H9 (cell line): Measurements from ENCODE around the gene KCNG2. TPM values are rescaled to one million over a fixed set of nuclear protein-coding genes. Genes with fewer than 3 reads are reported as not detected.

Experiments used
- DNase-seq: peaks from one replicate; pipeline ENCODE4 v3.0.0-alpha.2; 2017
- H2AFZ ChIP-seq: one replicate; pipeline ENCODE4 v1.6.1; 2013; ENCODE audit warnings: mild to moderate bottlenecking, low read length, control low read depth, moderate library complexity
- H2AK5ac ChIP-seq: 2 replicates; pipeline ENCODE4 v1.6.1; 2013; ENCODE audit warnings: low read length, control low read depth, mixed read lengths; ENCODE audit not compliant: insufficient read length
- H2BK120ac ChIP-seq: one replicate; pipeline ENCODE4 v1.6.1; 2013; ENCODE audit warnings: low read depth, mild to moderate bottlenecking, low read length, control low read depth, inconsistent platforms; ENCODE audit not compliant: poor library complexity, severe bottlenecking
- H2BK12ac ChIP-seq: 2 replicates; pipeline ENCODE4 v1.6.1; 2013; ENCODE audit warnings: low read length, control low read depth, mixed read lengths, low read depth; ENCODE audit not compliant: insufficient read length
- H2BK15ac ChIP-seq: 2 replicates; pipeline ENCODE4 v1.6.1; 2013; ENCODE audit warnings: low read depth, low read length, control low read depth
- H2BK20ac ChIP-seq: one replicate; pipeline ENCODE4 v1.6.1; 2013; ENCODE audit warnings: low read depth, mild to moderate bottlenecking, low read length, control low read depth, inconsistent platforms; ENCODE audit not compliant: poor library complexity, severe bottlenecking
- H2BK5ac ChIP-seq: 2 replicates; pipeline ENCODE4 v1.6.1; 2013; ENCODE audit warnings: low read length, control low read depth, mixed read lengths; ENCODE audit not compliant: insufficient read length
- H3K14ac ChIP-seq: 2 replicates; pipeline ENCODE4 v1.6.1; 2013; ENCODE audit warnings: low read length, control low read depth; ENCODE audit not compliant: insufficient read depth
- H3K18ac ChIP-seq: 2 replicates; pipeline ENCODE4 v1.6.1; 2013; ENCODE audit warnings: low read depth, mild to moderate bottlenecking, mixed read lengths, low read length, control low read depth; ENCODE audit not compliant: insufficient read length
- H3K23ac ChIP-seq: 2 replicates; pipeline ENCODE4 v1.6.1; 2013; ENCODE audit warnings: low read length, control low read depth, mixed read lengths, low read depth; ENCODE audit not compliant: insufficient read length
- H3K23me2 ChIP-seq: 2 replicates; pipeline ENCODE4 v1.6.1; 2013; ENCODE audit warnings: low read depth, mild to moderate bottlenecking, mixed read lengths, low read length, control low read depth; ENCODE audit not compliant: insufficient read length, poor library complexity, severe bottlenecking
- H3K27ac ChIP-seq: 2 replicates; pipeline ENCODE4 v1.5.1; 2013; ENCODE audit warnings: low read length, control low read depth, mixed read lengths, low read depth; ENCODE audit not compliant: insufficient read length
- H3K27me3 ChIP-seq: 2 replicates; pipeline ENCODE4 v1.6.1; 2013; ENCODE audit warnings: low read length, control low read depth, inconsistent platforms; ENCODE audit not compliant: insufficient read depth
- H3K4ac ChIP-seq: 2 replicates; pipeline ENCODE4 v1.6.1; 2013; ENCODE audit warnings: low read depth, mild to moderate bottlenecking, control low read depth, inconsistent platforms, low read length, moderate library complexity
- H3K4me1 ChIP-seq: 2 replicates; pipeline ENCODE4 v1.6.1; 2013; ENCODE audit warnings: low read length, control low read depth, inconsistent platforms; ENCODE audit not compliant: insufficient read depth
- H3K4me2 ChIP-seq: 2 replicates; pipeline ENCODE4 v1.6.1; 2013; ENCODE audit warnings: low read length, control low read depth, mixed read lengths; ENCODE audit not compliant: insufficient read length, insufficient read depth
- H3K56ac ChIP-seq: 2 replicates; pipeline ENCODE4 v1.6.1; 2013; ENCODE audit warnings: low read depth, mild to moderate bottlenecking, mixed read lengths, low read length, control low read depth; ENCODE audit not compliant: insufficient read length
- H3K79me1 ChIP-seq: 2 replicates; pipeline ENCODE4 v1.6.1; 2013; ENCODE audit warnings: low read depth, mild to moderate bottlenecking, moderate library complexity, low read length, control low read depth, inconsistent platforms; ENCODE audit not compliant: insufficient read depth, poor library complexity, severe bottlenecking
- H3K79me2 ChIP-seq: 2 replicates; pipeline ENCODE4 v1.6.1; 2013; ENCODE audit warnings: low read length, control low read depth, inconsistent platforms; ENCODE audit not compliant: insufficient read depth
- H3K9ac ChIP-seq: 2 replicates; pipeline ENCODE4 v1.6.1; 2013; ENCODE audit warnings: low read length, control low read depth, mixed read lengths; ENCODE audit not compliant: insufficient read length; ENCODE audit errors: extremely low read depth
- H3K9me3 ChIP-seq: one replicate; pipeline ENCODE4 v1.6.1; 2013; ENCODE audit warnings: low read depth, low read length, inconsistent platforms; ENCODE audit not compliant: control insufficient read depth
- H3T11ph ChIP-seq: one replicate; pipeline ENCODE4 v1.6.1; 2013; ENCODE audit warnings: mild to moderate bottlenecking, low read length, control low read depth, inconsistent platforms
- H4K20me1 ChIP-seq: one replicate; pipeline ENCODE4 v1.6.1; 2013; ENCODE audit not compliant: control insufficient read depth, insufficient read length, insufficient read depth
- H4K5ac ChIP-seq: 2 replicates; pipeline ENCODE4 v1.6.1; 2013; ENCODE audit warnings: low read depth, mild to moderate bottlenecking, mixed read lengths, low read length, control low read depth; ENCODE audit not compliant: insufficient read length
- H4K8ac ChIP-seq: replicated peaks from 2 replicates; pipeline ENCODE4 v1.6.1; 2013; ENCODE audit warnings: low read length, control low read depth, mixed read lengths, low read depth; ENCODE audit not compliant: insufficient read length
- H4K91ac ChIP-seq: 2 replicates; pipeline ENCODE4 v1.6.1; 2013; ENCODE audit warnings: low read depth, mild to moderate bottlenecking, moderate library complexity, mixed read lengths, low read length, control low read depth; ENCODE audit not compliant: insufficient read length
- H3K27ac Mint-ChIP-seq, 3 experiments: 2 replicates in 2 of 3; 3 replicates in 1 of 3; pipeline ENCODE4 v1.8.0; 2020 to 2021; ENCODE audit warnings: mixed read lengths in 3 of 3, mild to moderate bottlenecking in 1 of 3, moderate library complexity in 1 of 3
- H3K27me3 Mint-ChIP-seq: 2 replicates; pipeline ENCODE4 v1.8.0; 2021; ENCODE audit warnings: low read depth, mild to moderate bottlenecking, moderate library complexity, mixed read lengths
- H3K36me3 Mint-ChIP-seq, 3 experiments: 2 replicates in 2 of 3; 3 replicates in 1 of 3; pipeline ENCODE4 v1.8.0; 2020 to 2021; ENCODE audit warnings: low read depth in 3 of 3, mixed read lengths in 3 of 3; ENCODE audit not compliant: insufficient read depth in 1 of 3
- H3K4me1 Mint-ChIP-seq, 2 experiments: 2 replicates each; pipeline ENCODE4 v1.8.0; 2020; ENCODE audit warnings: mixed read lengths in 2 of 2
- H3K4me3 Mint-ChIP-seq, 2 experiments: 2 replicates in 1 of 2; 3 replicates in 1 of 2; pipeline ENCODE4 v1.8.0; 2020 to 2021; ENCODE audit warnings: mild to moderate bottlenecking in 2 of 2, mixed read lengths in 2 of 2, moderate library complexity in 1 of 2
- H3K9me3 Mint-ChIP-seq, 2 experiments: 2 replicates in 1 of 2; 3 replicates in 1 of 2; pipeline ENCODE4 v1.8.0; 2020; ENCODE audit warnings: mild to moderate bottlenecking in 2 of 2, mixed read lengths in 2 of 2, moderate library complexity in 1 of 2
- CTCF ChIP-seq: fragments of 200-600 bp; sonication (generic); conservative IDR thresholded peaks from 3 replicates; pipeline ENCODE4 v1.8.0; 2021; ENCODE audit warnings: antibody characterized with exemption, mild to moderate bottlenecking
- WGBS: extraction: QIAGEN DNeasy Blood & Tissue Kit; methylation state at CpG from one replicate; pipeline ENCODE4 v1.1.7; 2013; ENCODE audit warnings: missing lambda C conversion rate, low lambda C conversion rate, mixed read lengths; ENCODE audit not compliant: insufficient read length; ENCODE audit errors: extremely low coverage; 5-methylcytosine and 5-hydroxymethylcytosine counted together
- total RNA-seq: library from RNA; stranded (reverse); gene quantifications from 2 replicates; pipeline ENCODE4 v1.2.1, GENCODE V29; 2021

Gene KCNG2
- total RNA-seq, 1 experiment from 2014 or later: 0.15 TPM

DNA sequence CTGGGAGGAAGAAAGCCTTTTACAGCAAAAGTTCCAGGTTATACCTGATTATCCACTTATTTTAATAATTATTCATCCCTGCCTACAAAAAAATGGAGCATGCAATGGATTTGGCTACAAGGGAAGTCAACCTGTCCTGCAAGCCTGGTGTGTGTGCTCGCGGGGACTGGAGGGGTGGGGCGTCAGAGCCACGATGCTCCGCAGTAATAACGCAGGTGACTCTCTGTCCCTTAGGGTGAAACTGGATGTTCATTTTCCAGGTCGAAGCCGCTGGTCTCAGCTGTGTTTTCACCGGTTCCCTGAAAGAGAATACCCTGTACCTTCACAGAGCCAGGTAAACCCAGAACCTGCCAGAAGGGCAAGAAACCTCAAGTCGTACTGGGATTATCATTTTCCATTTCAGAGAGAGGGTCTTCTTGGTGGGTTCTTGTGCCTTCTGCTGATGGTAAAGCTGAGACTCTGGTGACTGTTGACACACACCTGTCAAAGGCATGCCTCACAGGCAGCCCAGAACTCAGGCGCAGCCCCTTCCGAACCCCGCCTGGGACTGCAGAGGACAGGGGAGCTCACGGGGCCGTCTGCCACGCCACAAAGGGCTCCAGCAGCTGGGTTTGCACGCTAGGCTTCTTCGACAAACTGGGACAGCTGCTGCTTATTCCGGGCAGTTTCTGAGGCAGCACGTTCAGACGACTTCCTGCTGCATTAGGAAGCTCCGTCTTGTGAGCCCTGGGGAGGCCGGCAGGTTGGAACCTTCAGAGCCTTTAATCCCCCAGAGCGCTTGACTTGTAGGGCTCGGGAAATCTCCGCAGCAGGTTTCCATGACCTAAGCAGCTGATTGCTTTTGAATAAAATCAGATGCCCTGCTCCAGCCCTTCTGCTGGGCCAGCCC lies 58.6 kb downstream of the KCNG2 start:
- Histone ChIP-seq H3K23me2 (no peaks in the 10 kb centered on the region), H3K14ac (no peak overlapping the region), H4K5ac (no peak overlapping the region), H3K9ac (no peak overlapping the region), H3K4me1 (no peaks in the 10 kb centered on the region), H4K8ac (no peak overlapping the region), H3K9me3 (no peaks in the 10 kb centered on the region), H2BK12ac (no peak overlapping the region), H3K18ac (no peak overlapping the region), H2AK5ac (no peak overlapping the region), H3K27me3 (no peaks in the 10 kb centered on the region), H2BK20ac (no peak overlapping the region), H3K23ac (no peak overlapping the region), H3K79me1 (no peaks in the 10 kb centered on the region), H2BK5ac (no peak overlapping the region), H3K4me2 (no peak overlapping the region), H4K20me1 (no peaks in the 10 kb centered on the region), H3K4ac (no peak overlapping the region), H2AFZ (no peak overlapping the region), H2BK15ac (no peak overlapping the region), H3K27ac (no peak overlapping the region), H3K79me2 (no peaks in the 10 kb centered on the region), H4K91ac (no peak overlapping the region), H3T11ph (no peak overlapping the region), H3K56ac (no peak overlapping the region), H2BK120ac (no peak overlapping the region)
- Mint-ChIP-seq H3K4me1 (peaks cover 5 to 6% of the 10 kb centered on the region in 2 experiments; a peak in 3 of 4 replicates), H3K27ac (no peak overlapping the region), H3K36me3 (no peaks in the 10 kb centered on the region), H3K27me3 (peaks cover 33% of the 10 kb centered on the region), H3K4me3 (no peak overlapping the region), H3K9me3 (no peaks in the 10 kb centered on the region; a peak in 1 of 5 replicates)
- peak; percentile 80 for DNase-seq
- no peak for TF ChIP-seq CTCF
- WGBS: no CpG with 5 or more reads among the region's 26 CpGs
